ACC112 (cell line): Measurements from ENCODE around the gene OBSCN.

Experiments used
- H2AFZ ChIP-seq: fragments of 200-600 bp; sonication (generic); one replicate; pipeline ENCODE4 v1.6.0; 2017; ENCODE audit warnings: antibody characterized with exemption, low read length; ENCODE audit not compliant: unreplicated experiment
- H3K27ac ChIP-seq: fragments of 200-600 bp; sonication (generic); 2 replicates; pipeline ENCODE4 v1.5.1; 2014; ENCODE audit warnings: low read depth, mild to moderate bottlenecking, antibody characterized with exemption, low read length, moderate library complexity
- H3K27me3 ChIP-seq: fragments of 200-600 bp; sonication (generic); 2 replicates; pipeline ENCODE4 v1.6.1; 2014; ENCODE audit warnings: mild to moderate bottlenecking, antibody characterized with exemption, low read length, moderate library complexity, mixed read lengths; ENCODE audit not compliant: insufficient read depth
- H3K36me3 ChIP-seq: fragments of 200-600 bp; sonication (generic); 2 replicates; pipeline ENCODE4 v1.6.1; 2016; ENCODE audit warnings: mild to moderate bottlenecking, antibody characterized with exemption, low read length, moderate library complexity, mixed read lengths; ENCODE audit not compliant: insufficient read depth
- H3K4me1 ChIP-seq: fragments of 200-600 bp; sonication (generic); one replicate; pipeline ENCODE4 v1.6.1; 2016; ENCODE audit warnings: low read length, mixed read lengths; ENCODE audit not compliant: insufficient read depth, unreplicated experiment, control insufficient read depth
- H3K4me3 ChIP-seq: fragments of 200-600 bp; sonication (generic); 2 replicates; pipeline ENCODE4 v1.5.1; 2014; ENCODE audit warnings: mild to moderate bottlenecking, low read depth, low read length
- H3K79me2 ChIP-seq: fragments of 200-600 bp; sonication (generic); one replicate; pipeline ENCODE4 v1.6.0; 2016; ENCODE audit warnings: low read length; ENCODE audit not compliant: control insufficient read depth, unreplicated experiment, insufficient read depth

Gene OBSCN

GRCh38 chr1:228342627-228343190, 134.9 kb downstream of the OBSCN start:
- H3K4me3 ChIP-seq = no peak overlapping the region
- no peaks in the 10 kb centered on the region for H3K79me2 ChIP-seq
- H3K27ac ChIP-seq = no peak overlapping the region
- no peaks in the 10 kb centered on the region for H3K36me3 ChIP-seq
- no peak overlapping the region for H2AFZ ChIP-seq
- H3K4me1 ChIP-seq = no peaks in the 10 kb centered on the region
- H3K27me3 ChIP-seq = peaks cover 10% of the 10 kb centered on the region

DNA sequence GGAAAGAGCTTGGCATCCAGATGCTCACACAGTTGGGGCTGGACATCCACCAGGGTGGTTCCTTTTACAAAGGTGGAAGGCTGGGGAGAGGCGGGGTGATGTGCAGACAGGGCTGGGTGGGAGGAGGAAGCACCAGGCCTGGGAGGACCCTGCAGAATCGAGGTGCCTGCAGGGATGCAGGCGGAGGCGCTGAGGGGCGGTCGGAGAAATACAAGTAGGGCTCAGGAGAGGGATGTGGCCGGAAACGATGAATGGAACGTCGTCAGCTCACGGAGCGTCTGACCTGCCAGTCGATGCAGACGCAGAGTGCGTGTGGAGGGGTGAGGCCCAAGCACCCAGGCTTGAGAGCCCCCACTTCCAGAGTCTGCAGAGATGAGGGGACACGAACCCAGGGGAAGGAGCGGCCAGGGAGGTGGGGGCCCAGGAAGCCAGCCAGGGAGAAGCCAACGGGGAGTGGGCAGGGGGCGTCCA, 135.4 kb downstream of the OBSCN start:
- H3K4me1 ChIP-seq = no peaks in the 10 kb centered on the region
- no peak overlapping the region for H2AFZ ChIP-seq
- H3K36me3 ChIP-seq = no peaks in the 10 kb centered on the region
- no peaks in the 10 kb centered on the region for H3K79me2 ChIP-seq
- no peak overlapping the region for H3K4me3 ChIP-seq
- no peak overlapping the region for H3K27ac ChIP-seq
- peaks cover 14% of the 10 kb centered on the region for H3K27me3 ChIP-seq

- Histone ChIP-seq H3K4me3 (no peak overlapping the region), H2AFZ (no peak overlapping the region), H3K79me2 (no peaks in the 10 kb centered on the region), H3K27me3 (peaks cover 22% of the 10 kb centered on the region), H3K4me1 (no peaks in the 10 kb centered on the region), H3K27ac (no peak overlapping the region), H3K36me3 (no peaks in the 10 kb centered on the region)
Measured at GRCh38 chr1:228344631-228345072, 136.8 kb downstream of the OBSCN start.

- no peak overlapping the region for H2AFZ ChIP-seq
- H3K4me1 ChIP-seq = no peaks in the 10 kb centered on the region
- no peak overlapping the region for H3K4me3 ChIP-seq
- no peak overlapping the region for H3K27ac ChIP-seq
- peaks cover 23% of the 10 kb centered on the region for H3K27me3 ChIP-seq
- no peaks in the 10 kb centered on the region for H3K36me3 ChIP-seq
- H3K79me2 ChIP-seq = no peaks in the 10 kb centered on the region
Measured at GRCh38 chr1:228345201-228345930, 137.5 kb downstream of the OBSCN start.

DNA sequence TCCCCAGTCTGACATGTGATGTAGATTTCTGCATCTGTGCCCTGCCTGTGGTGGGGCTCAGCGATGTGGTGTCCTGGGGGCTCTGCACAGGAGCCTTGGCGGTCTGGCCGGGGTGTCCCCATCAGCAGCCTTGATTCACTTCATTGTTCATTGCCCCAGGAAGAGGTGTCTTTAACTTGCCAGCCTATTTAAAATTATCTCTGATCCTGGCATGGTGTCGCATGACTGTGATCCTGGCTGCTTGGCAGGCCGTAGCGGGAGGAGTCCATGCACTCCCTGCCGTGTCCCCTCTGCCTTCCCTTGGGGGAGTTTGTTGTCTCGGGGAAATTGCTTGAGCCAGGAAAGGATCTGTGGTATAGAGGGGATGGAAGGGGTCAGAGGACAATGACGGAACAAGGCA, 138.9 kb downstream of the OBSCN start:
- Histone ChIP-seq H3K79me2 (no peaks in the 10 kb centered on the region), H3K4me3 (no peak overlapping the region), H3K4me1 (no peaks in the 10 kb centered on the region), H2AFZ (no peak overlapping the region), H3K27me3 (peaks cover 26% of the 10 kb centered on the region), H3K36me3 (no peaks in the 10 kb centered on the region), H3K27ac (no peak overlapping the region)

DNA sequence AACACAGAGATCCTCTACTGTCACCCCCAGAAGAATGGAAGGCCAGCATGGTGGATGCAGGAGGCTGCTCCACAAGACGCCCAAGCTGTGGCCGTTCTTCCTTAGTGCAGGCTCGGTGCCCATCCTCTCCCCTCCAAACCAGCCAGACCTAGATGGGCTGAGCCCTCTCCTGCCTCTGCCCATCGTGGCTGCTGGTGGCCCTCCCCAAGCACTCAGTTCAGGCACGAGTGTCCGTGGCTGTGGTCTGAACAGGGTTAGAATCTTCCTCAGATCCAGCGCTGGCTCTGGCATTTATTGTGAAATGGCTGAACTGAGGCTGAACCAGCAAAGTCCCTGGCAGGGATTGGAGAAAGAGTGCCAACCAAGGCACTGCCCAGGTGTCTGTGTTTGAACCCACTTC, 139.3 kb downstream of the OBSCN start:
- Histone ChIP-seq H3K27me3 (peaks cover 26% of the 10 kb centered on the region), H2AFZ (no peak overlapping the region)

GRCh38 chr1:228348708-228349467, 141.0 kb downstream of the OBSCN start:
- Histone ChIP-seq H2AFZ (no peak overlapping the region), H3K4me3 (no peak overlapping the region), H3K27ac (no peak overlapping the region)

More for the DNA sequence above, 139.3 kb downstream of the OBSCN start:
- Histone ChIP-seq H3K79me2 (no peaks in the 10 kb centered on the region), H3K4me1 (no peaks in the 10 kb centered on the region), H3K27ac (no peak overlapping the region), H3K4me3 (no peak overlapping the region), H3K36me3 (no peaks in the 10 kb centered on the region)

GRCh38 chr1:228349701-228350171, 141.9 kb downstream of the OBSCN start:
- peaks cover 26% of the 10 kb centered on the region for H3K27me3 ChIP-seq
- H3K4me3 ChIP-seq = no peak overlapping the region
- no peaks in the 10 kb centered on the region for H3K79me2 ChIP-seq
- no peaks in the 10 kb centered on the region for H3K36me3 ChIP-seq
- H3K27ac ChIP-seq = no peak overlapping the region
- no peaks in the 10 kb centered on the region for H3K4me1 ChIP-seq
- H2AFZ ChIP-seq = no peak overlapping the region

More at GRCh38 chr1:228348708-228349467, 141.0 kb downstream of the OBSCN start:
- H3K4me1 ChIP-seq = no peaks in the 10 kb centered on the region
- H3K27me3 ChIP-seq = peaks cover 26% of the 10 kb centered on the region
- H3K79me2 ChIP-seq = no peaks in the 10 kb centered on the region
- no peaks in the 10 kb centered on the region for H3K36me3 ChIP-seq

- Histone ChIP-seq H3K4me1 (no peaks in the 10 kb centered on the region), H2AFZ (no peak overlapping the region), H3K4me3 (no peak overlapping the region), H3K79me2 (no peaks in the 10 kb centered on the region), H3K27ac (no peak overlapping the region), H3K36me3 (no peaks in the 10 kb centered on the region), H3K27me3 (peaks cover 26% of the 10 kb centered on the region)
Measured at GRCh38 chr1:228350179-228350742, 142.4 kb downstream of the OBSCN start.
